ENCODE results near the gene EXOC4.
A peak's percentile ranks its signal among the peaks of the same experiment; 100 is the strongest.

Gene EXOC4

GRCh38 chr7:133846203-133846945 is 593.5 kb downstream of the EXOC4 start:
- TF ChIP-seq, protein P1, sequence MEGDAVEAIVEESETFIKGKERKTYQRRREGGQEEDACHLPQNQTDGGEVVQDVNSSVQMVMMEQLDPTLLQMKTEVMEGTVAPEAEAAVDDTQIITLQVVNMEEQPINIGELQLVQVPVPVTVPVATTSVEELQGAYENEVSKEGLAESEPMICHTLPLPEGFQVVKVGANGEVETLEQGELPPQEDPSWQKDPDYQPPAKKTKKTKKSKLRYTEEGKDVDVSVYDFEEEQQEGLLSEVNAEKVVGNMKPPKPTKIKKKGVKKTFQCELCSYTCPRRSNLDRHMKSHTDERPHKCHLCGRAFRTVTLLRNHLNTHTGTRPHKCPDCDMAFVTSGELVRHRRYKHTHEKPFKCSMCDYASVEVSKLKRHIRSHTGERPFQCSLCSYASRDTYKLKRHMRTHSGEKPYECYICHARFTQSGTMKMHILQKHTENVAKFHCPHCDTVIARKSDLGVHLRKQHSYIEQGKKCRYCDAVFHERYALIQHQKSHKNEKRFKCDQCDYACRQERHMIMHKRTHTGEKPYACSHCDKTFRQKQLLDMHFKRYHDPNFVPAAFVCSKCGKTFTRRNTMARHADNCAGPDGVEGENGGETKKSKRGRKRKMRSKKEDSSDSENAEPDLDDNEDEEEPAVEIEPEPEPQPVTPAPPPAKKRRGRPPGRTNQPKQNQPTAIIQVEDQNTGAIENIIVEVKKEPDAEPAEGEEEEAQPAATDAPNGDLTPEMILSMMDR (conservative IDR thresholded peaks at IDR 0.05), result no peak
- no peak overlapping the region for H3K27ac ChIP-seq

GRCh38 chr7:133850497-133851280 is 597.8 kb downstream of the EXOC4 start:
- H3K27ac ChIP-seq, result no peak overlapping the region
- TF ChIP-seq, protein P1 (conservative IDR thresholded peaks at IDR 0.05), result no peak

- H3K27ac ChIP-seq, result no peak overlapping the region
- TF ChIP-seq, protein P1 (conservative IDR thresholded peaks at IDR 0.05), result no peak
Observed at GRCh38 chr7:133851411-133851810, 598.5 kb downstream of the EXOC4 start.

- TF ChIP-seq, protein P1 (conservative IDR thresholded peaks at IDR 0.05), result peak; percentile 50
- H3K27ac ChIP-seq, result peak overlapping the region; percentile 16; the same call in 1 of the 2 replicates
Observed at GRCh38 chr7:133853706-133854276, 600.9 kb downstream of the EXOC4 start.

DNA sequence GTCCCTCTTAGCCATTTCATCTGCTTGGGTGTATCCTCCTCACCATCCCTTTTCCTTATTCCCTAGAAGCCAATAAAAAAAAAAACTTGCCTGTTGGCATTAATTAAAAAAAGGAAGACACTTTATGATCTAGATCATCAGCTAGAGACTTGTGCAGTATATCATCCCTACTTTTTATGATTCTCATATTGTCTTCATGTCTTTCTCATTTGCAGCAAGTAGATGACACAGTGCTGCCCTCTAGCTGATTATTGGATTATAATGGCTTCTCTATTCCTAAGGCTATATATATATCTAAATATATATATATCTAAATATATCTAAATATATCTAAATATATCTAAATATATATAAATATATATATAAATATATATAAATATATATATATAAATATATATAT is 601.9 kb downstream of the EXOC4 start:
- H3K27ac ChIP-seq, result peak overlapping the region; percentile 16; the same call in 1 of the 2 replicates
- TF ChIP-seq, protein P1 (conservative IDR thresholded peaks at IDR 0.05), result peak; percentile 65; the same call in 1 of the 2 replicates

- TF ChIP-seq, protein P1 (conservative IDR thresholded peaks at IDR 0.05), result no peak
- no peak overlapping the region for H3K27ac ChIP-seq
Observed at GRCh38 chr7:133857376-133858119, 604.7 kb downstream of the EXOC4 start.

All from VCaP (cell line).